Tibial artery (tissue), 4 donors: ENCODE results near the gene EYS.

Experiments used
- DNase-seq, 2 donors: peaks; one replicate each; pipeline ENCODE4 v3.0.0-alpha.2; 2019
- H3K27ac ChIP-seq, 2 donors: fragments of 200-600 bp; sonication (generic) in 1 of 2; 1 replicate in 1 of 2; 2 replicates in 1 of 2; pipeline ENCODE4 v1.5.1; 2018 to 2019; ENCODE audit warnings: mild to moderate bottlenecking in 1 of 2
- H3K27me3 ChIP-seq, 2 donors: fragments of 200-600 bp; sonication (generic) in 1 of 2; one replicate each; pipeline versions ENCODE4 v1.5.1 to v1.6.0; 2016 to 2019
- H3K36me3 ChIP-seq, 3 donors: fragments of 200-600 bp; sonication (generic) in 2 of 3; one replicate each; pipeline ENCODE4 v1.5.1; 2016 to 2019; ENCODE audit warnings: mild to moderate bottlenecking in 2 of 3
- H3K4me1 ChIP-seq, 4 donors: fragments of 200-600 bp; sonication (generic) in 2 of 4; 1 replicate in 3 of 4; 2 replicates in 1 of 4; pipeline ENCODE4 v1.5.1; 2016 to 2019
- H3K4me3 ChIP-seq, 2 donors: fragments of 200-600 bp; sonication (generic) in 1 of 2; 1 replicate in 1 of 2; 2 replicates in 1 of 2; pipeline ENCODE4 v1.5.1; 2018 to 2019; ENCODE audit warnings: mild to moderate bottlenecking in 2 of 2
- H3K9me3 ChIP-seq, 3 donors: fragments of 200-600 bp; sonication (generic) in 1 of 3; one replicate each; pipeline ENCODE4 v1.5.1; 2016 to 2019
- CTCF ChIP-seq, 2 experiments: fragments of 200-600 bp in 1 of 2; fragments of 450-650 bp in 1 of 2; IDR thresholded peaks; one replicate each; pipeline ENCODE4 v1.5.1; 2017 to 2019; ENCODE audit warnings: antibody characterized with exemption in 2 of 2, mild to moderate bottlenecking in 1 of 2, moderate library complexity in 1 of 2
- intact Hi-C: fragments of 100-400 bp; cut with DNase I; formaldehyde crosslinking; loops from one replicate; pipeline ENCODE4 v1.15.0; 2023; ENCODE audit warnings: low total_unique reads

The EYS gene

DNA sequence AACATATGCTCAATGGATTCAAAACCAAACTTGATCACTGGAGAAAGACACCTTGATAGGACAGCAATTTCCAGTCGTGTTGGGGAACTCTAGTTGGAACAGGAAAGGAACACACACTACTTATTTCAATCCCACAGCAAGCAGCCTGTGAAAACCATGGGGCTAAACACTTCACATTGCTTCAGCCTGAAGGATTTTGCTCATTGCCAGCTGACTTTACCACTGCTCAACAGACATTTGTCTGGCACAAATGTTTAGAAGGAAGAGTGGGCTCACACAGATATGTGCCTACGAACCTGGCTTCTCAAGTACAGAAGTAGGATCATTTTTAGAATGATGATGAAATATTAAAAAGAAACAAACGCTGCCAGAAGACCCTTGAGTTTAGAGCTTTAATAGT is 1473.3 kb downstream of the EYS start:
- H3K36me3 ChIP-seq, result no peaks in the 10 kb centered on the region
- no peak for TF ChIP-seq CTCF (IDR thresholded peaks at IDR 0.05)
- no peak overlapping the region for H3K27ac ChIP-seq
- intact Hi-C loops, result no loop called here
- no peak for DNase-seq
- H3K4me3 ChIP-seq, result no peak overlapping the region
- no peaks in the 10 kb centered on the region for H3K4me1 ChIP-seq
- H3K9me3 ChIP-seq, result no peaks in the 10 kb centered on the region
- no peaks in the 10 kb centered on the region for H3K27me3 ChIP-seq

GRCh38 chr6:64231928-64232327 is 1475.1 kb downstream of the EYS start:
- H3K4me3 ChIP-seq, result no peak overlapping the region
- H3K36me3 ChIP-seq, result no peaks in the 10 kb centered on the region
- no peaks in the 10 kb centered on the region for H3K9me3 ChIP-seq
- no peaks in the 10 kb centered on the region for H3K27me3 ChIP-seq
- TF ChIP-seq CTCF (IDR thresholded peaks at IDR 0.05), result no peak
- no peaks in the 10 kb centered on the region for H3K4me1 ChIP-seq
- no peak for DNase-seq
- H3K27ac ChIP-seq, result no peak overlapping the region
- intact Hi-C loops, result no loop called here

DNA sequence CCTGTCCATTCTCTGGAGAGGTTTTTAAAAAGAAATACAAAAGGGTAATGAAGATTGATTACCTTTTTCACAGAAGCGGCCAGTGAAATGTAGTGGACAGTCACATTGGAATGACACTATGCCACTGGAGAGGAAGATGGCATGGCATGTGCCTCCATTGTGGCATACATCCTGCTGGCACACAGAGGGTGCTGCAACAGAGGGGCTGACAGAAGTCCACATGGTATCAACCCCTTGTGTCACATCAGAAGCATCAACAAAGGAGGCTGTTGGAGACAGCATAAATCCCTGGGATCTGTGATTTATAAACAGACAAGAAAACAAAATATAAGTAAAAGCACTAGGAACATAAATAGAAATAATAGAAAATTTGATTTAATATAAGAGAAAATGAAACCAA is 1476.5 kb downstream of the EYS start:
- H3K27ac ChIP-seq, result no peak overlapping the region
- TF ChIP-seq CTCF (IDR thresholded peaks at IDR 0.05), result no peak
- DNase-seq, result no peak

GRCh38 chr6:64227863-64228262 is 1479.2 kb downstream of the EYS start:
- DNase-seq, result no peak
- H3K4me1 ChIP-seq, result no peaks in the 10 kb centered on the region
- no peak for TF ChIP-seq CTCF (IDR thresholded peaks at IDR 0.05)
- no peak overlapping the region for H3K4me3 ChIP-seq
- H3K27ac ChIP-seq, result no peak overlapping the region
- H3K27me3 ChIP-seq, result no peaks in the 10 kb centered on the region
- no peaks in the 10 kb centered on the region for H3K9me3 ChIP-seq
- intact Hi-C loops, result no loop called here
- H3K36me3 ChIP-seq, result no peaks in the 10 kb centered on the region

More for the DNA sequence above, 1476.5 kb downstream of the EYS start:
- Histone ChIP-seq H3K36me3 (no peaks in the 10 kb centered on the region), H3K4me1 (no peaks in the 10 kb centered on the region), H3K27me3 (no peaks in the 10 kb centered on the region), H3K9me3 (no peaks in the 10 kb centered on the region), H3K4me3 (no peak overlapping the region)
- intact Hi-C loops, result no loop called here

DNA sequence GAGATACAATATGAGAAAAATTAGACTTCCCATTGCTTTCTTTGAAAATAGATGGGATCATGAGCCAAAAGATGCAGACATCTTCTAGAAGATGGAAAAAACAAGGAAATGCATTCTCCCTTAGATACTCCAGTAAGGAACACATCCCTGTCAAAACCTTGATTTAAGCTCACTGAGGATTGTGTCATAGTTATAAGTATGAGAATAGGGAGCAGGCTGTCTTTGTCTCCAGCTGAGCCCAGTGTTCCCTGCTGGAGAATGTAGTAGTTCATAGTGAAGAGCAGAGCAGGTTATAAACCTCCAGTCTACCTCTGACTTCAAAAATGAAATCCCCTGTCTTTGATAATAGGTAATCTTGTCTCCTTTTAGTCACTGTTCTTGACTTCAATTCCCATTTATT is 1481.5 kb downstream of the EYS start:
- H3K4me3 ChIP-seq, result no peak overlapping the region
- TF ChIP-seq CTCF (IDR thresholded peaks at IDR 0.05), result no peak
- H3K4me1 ChIP-seq, result no peaks in the 10 kb centered on the region
- no peak overlapping the region for H3K27ac ChIP-seq
- H3K36me3 ChIP-seq, result no peaks in the 10 kb centered on the region
- no peaks in the 10 kb centered on the region for H3K9me3 ChIP-seq
- no peak for DNase-seq
- no peaks in the 10 kb centered on the region for H3K27me3 ChIP-seq
- intact Hi-C loops, result no loop called here

- Histone ChIP-seq H3K36me3 (no peaks in the 10 kb centered on the region), H3K27me3 (no peaks in the 10 kb centered on the region), H3K4me3 (no peak overlapping the region), H3K9me3 (no peaks in the 10 kb centered on the region), H3K27ac (no peak overlapping the region), H3K4me1 (no peaks in the 10 kb centered on the region)
- intact Hi-C loops, result no loop called here
- DNase-seq, result no peak
- no peak for TF ChIP-seq CTCF (IDR thresholded peaks at IDR 0.05)
These were observed 1482.2 kb downstream of the EYS start for GRCh38 chr6:64224819-64225218.
